Panc1 (cell line): ENCODE data around the gene ALX3.

ENCODE experiments used
- CTCF ChIP-seq: fragments of 450-650 bp; IDR thresholded peaks from 2 replicates; pipeline ENCODE4 v1.5.1; 2017; ENCODE audit warnings: mild to moderate bottlenecking
- POLR2AphosphoS5 ChIP-seq: IDR thresholded peaks from 2 replicates; pipeline ENCODE4 v1.6.1; 2012; ENCODE audit warnings: mild to moderate bottlenecking, low read depth, low read length, moderate library complexity
- TF ChIP-seq, protein P1 (sequence below), 2 experiments: IDR thresholded peaks; 2 replicates each; pipeline ENCODE4 v1.6.1; 2011 to 2012; ENCODE audit warnings: low read depth in 2 of 2, control low read depth in 1 of 2, low read length in 1 of 2, mild to moderate bottlenecking in 1 of 2, moderate library complexity in 1 of 2; ENCODE audit not compliant: insufficient read depth in 1 of 2

- TF ChIP-seq CTCF (no peak), POLR2AphosphoS5 (no peak)
- TF ChIP-seq, protein P1, sequence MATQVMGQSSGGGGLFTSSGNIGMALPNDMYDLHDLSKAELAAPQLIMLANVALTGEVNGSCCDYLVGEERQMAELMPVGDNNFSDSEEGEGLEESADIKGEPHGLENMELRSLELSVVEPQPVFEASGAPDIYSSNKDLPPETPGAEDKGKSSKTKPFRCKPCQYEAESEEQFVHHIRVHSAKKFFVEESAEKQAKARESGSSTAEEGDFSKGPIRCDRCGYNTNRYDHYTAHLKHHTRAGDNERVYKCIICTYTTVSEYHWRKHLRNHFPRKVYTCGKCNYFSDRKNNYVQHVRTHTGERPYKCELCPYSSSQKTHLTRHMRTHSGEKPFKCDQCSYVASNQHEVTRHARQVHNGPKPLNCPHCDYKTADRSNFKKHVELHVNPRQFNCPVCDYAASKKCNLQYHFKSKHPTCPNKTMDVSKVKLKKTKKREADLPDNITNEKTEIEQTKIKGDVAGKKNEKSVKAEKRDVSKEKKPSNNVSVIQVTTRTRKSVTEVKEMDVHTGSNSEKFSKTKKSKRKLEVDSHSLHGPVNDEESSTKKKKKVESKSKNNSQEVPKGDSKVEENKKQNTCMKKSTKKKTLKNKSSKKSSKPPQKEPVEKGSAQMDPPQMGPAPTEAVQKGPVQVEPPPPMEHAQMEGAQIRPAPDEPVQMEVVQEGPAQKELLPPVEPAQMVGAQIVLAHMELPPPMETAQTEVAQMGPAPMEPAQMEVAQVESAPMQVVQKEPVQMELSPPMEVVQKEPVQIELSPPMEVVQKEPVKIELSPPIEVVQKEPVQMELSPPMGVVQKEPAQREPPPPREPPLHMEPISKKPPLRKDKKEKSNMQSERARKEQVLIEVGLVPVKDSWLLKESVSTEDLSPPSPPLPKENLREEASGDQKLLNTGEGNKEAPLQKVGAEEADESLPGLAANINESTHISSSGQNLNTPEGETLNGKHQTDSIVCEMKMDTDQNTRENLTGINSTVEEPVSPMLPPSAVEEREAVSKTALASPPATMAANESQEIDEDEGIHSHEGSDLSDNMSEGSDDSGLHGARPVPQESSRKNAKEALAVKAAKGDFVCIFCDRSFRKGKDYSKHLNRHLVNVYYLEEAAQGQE (IDR thresholded peaks at IDR 0.05; ENCODE audit: insufficient read depth in 1 of 2, low read depth in 2 of 2, low read length in 1 of 2), result no peak
Observed at GRCh38 chr1:110094931-110095654, 24.6 kb upstream of the ALX3 start.
